ENCODE measurements around the gene NAMPT. TPM values are rescaled to one million over a fixed set of nuclear protein-coding genes. Genes with fewer than 3 reads are reported as not detected.

NAMPT gene
- total and polyA plus RNA-seq, 9 of the 15 experiments (the other 6 are each of a cell fraction or from before 2014, with no cell fraction given) = 41.1 to 160 (median 106) TPM

DNA sequence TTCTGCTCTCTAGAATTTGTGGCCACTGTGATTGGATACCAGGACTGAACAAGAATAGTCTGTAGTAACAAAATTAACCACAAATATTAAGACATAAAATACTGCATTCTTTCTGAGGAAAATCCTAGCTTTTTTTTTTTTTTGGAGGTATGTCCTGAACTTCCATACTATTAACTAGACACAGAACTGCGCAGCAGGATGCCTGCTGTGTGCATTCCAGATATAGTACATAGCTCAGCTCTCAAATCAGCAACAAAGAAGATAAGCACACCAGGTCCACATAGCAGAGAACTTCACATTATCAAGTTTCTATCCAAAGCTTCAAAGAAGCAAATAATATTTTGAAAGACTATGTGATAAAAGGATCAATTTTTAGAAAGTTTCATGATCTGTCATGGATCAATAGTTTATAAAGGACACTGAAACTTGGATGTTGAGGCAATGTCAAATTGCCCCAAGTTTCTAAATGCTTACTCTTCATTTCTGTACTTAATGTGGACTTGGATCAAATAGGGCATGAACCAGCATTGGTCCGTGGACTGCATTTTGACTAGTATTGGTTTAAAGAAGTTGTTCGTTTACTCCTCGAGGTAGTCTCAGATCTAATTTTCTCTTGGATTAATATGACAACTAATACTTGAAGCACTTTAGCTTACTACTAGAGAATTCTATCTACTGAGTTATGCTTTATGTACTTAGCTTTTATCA is 15.4 kb downstream of the NAMPT start:
- Histone ChIP-seq H3K36me3 (ENCODE audit: control insufficient read depth, insufficient read depth, low read length) (peaks cover 96% of the 10 kb centered on the region), H3K4me1 (replicated peaks in 1 of 2; ENCODE audit: control insufficient read depth in 2 of 2, insufficient read depth in 2 of 2, low read length in 2 of 2) (no peaks in the 10 kb centered on the region), H2AFZ (ENCODE audit: low read depth, low read length) (no peak overlapping the region), H4K20me1 (replicated peaks; ENCODE audit: control insufficient read depth, insufficient read depth, low read length) (no peaks in the 10 kb centered on the region), H3K27ac (ENCODE audit: extremely low read depth, low read depth, low read length) (no peak overlapping the region), H3K9me1 (ENCODE audit: control insufficient read depth, insufficient read depth, low read length) (no peaks in the 10 kb centered on the region), H3K4me2 (ENCODE audit: insufficient read depth, low read length) (no peak overlapping the region), H3K9ac (ENCODE audit: insufficient read depth in 1 of 2, low read depth in 2 of 2, low read length in 2 of 2) (no peak overlapping the region), H3K79me2 (ENCODE audit: control insufficient read depth, insufficient read depth, low read length) (peaks cover 6% of the 10 kb centered on the region; the same call in 1 of the 3 replicates), H3K9me3 (replicated peaks; ENCODE audit: control insufficient read depth, insufficient read depth, low read depth, low read length) (no peaks in the 10 kb centered on the region), H3K27me3 (ENCODE audit: control insufficient read depth in 2 of 2, insufficient read depth in 2 of 2, low read length in 2 of 2) (no peaks in the 10 kb centered on the region), H3K4me3 (no peak overlapping the region)
- TF ChIP-seq PML (IDR thresholded peaks at IDR 0.05; ENCODE audit: low read length) = peak; percentile 6; the same call in 1 of the 2 replicates
- no peak for TF ChIP-seq HDAC3 (IDR thresholded peaks at IDR 0.05; ENCODE audit: borderline replicate concordance, partially characterized antibody)
- TF ChIP-seq POLR2AphosphoS5 (IDR thresholded peaks at IDR 0.05; ENCODE audit: control insufficient read depth, insufficient read depth, low read depth, low read length) = 0 out of 2 replicates have a peak, but pooled peaks have one; percentile 30
- no peak for DNase-seq (ENCODE audit: extremely low read depth in 1 of 4, low spot score in 3 of 4)
- intact Hi-C loops (cut with micrococcal nuclease) (no loop called here), in situ Hi-C loops (cut with MboI) (no loop called here)
- no TSS peak for BruUV-seq (replicated peaks)
- ChIA-PET POLR2A (interaction anchor here (0.8 to 8.2 kb wide), 10 partner anchors 8 to 389 kb away, joined by 3 to 73 read pairs (median 4); partner anchors contain the start of gene NAMPT), CTCF (ENCODE audit: low intra/inter-chr PET ratio) (no interaction called here)
- 95% methylated on average over 4 of the region's 4 CpGs for WGBS (ENCODE audit: insufficient coverage, low coverage, missing lambda C conversion rate)
- ATAC-seq = no peak
- FAIRE-seq = no peak

DNA sequence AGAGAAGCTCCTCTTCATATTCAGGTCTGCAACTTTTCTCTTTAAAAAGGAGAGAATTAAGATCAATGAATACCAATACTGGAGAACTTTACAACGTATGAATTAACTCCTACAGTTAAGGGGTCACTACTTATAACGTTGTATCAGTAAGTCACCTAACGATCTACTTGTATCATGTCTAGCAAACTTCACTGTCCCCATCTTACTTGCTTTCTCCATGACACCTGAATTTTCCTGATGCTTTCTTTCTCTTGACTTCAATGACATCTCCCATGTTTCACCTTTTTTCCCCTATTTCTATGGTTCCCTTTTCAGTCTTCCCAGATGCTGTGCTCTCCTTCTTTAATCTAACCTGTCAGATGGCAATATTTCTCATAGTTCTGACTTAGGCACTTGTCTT is 19.6 kb downstream of the NAMPT start:
- no peak for ATAC-seq
- ChIA-PET POLR2A (interaction anchor here (0.7 to 8.2 kb wide), 5 partner anchors 8 to 104 kb away, joined by 3 to 73 read pairs (median 5); partner anchors contain the start of gene NAMPT), CTCF (ENCODE audit: low intra/inter-chr PET ratio) (no interaction called here)
- intact Hi-C loops (cut with micrococcal nuclease) = no loop called here
- Histone ChIP-seq H3K27me3 (ENCODE audit: control insufficient read depth in 2 of 2, insufficient read depth in 2 of 2, low read length in 2 of 2) (no peaks in the 10 kb centered on the region), H3K4me3 (no peak overlapping the region), H2AFZ (ENCODE audit: low read depth, low read length) (no peak overlapping the region), H3K9ac (ENCODE audit: insufficient read depth in 1 of 2, low read depth in 2 of 2, low read length in 2 of 2) (no peak overlapping the region), H4K20me1 (replicated peaks; ENCODE audit: control insufficient read depth, insufficient read depth, low read length) (no peaks in the 10 kb centered on the region), H3K9me1 (ENCODE audit: control insufficient read depth, insufficient read depth, low read length) (no peaks in the 10 kb centered on the region), H3K79me2 (ENCODE audit: control insufficient read depth, insufficient read depth, low read length) (no peaks in the 10 kb centered on the region), H3K36me3 (ENCODE audit: control insufficient read depth, insufficient read depth, low read length) (peaks cover 95% of the 10 kb centered on the region), H3K9me3 (replicated peaks; ENCODE audit: control insufficient read depth, insufficient read depth, low read depth, low read length) (no peaks in the 10 kb centered on the region), H3K4me1 (replicated peaks in 1 of 2; ENCODE audit: control insufficient read depth in 2 of 2, insufficient read depth in 2 of 2, low read length in 2 of 2) (no peaks in the 10 kb centered on the region), H3K27ac (ENCODE audit: extremely low read depth, low read depth, low read length) (no peak overlapping the region), H3K4me2 (ENCODE audit: insufficient read depth, low read length) (no peak overlapping the region)
- in situ Hi-C loops (cut with MboI) = no loop called here
- TF ChIP-seq MBD2 (IDR thresholded peaks at IDR 0.05; ENCODE audit: borderline replicate concordance, low read depth) (no peak), GABPA (tag; conservative IDR thresholded peaks at IDR 0.05; ENCODE audit: low read depth) (0 out of 2 replicates have a peak, but pooled peaks have one; percentile 27), POLR2B (IDR thresholded peaks at IDR 0.05; ENCODE audit: low read depth, partially characterized antibody) (peak; percentile 34), SUPT5H (IDR thresholded peaks at IDR 0.05) (peak; percentile 42; the same call in 1 of the 2 replicates)
- 90% methylated on average over 3 of the region's 3 CpGs for WGBS (ENCODE audit: insufficient coverage, low coverage, missing lambda C conversion rate)
- FAIRE-seq = no peak
- DNase-seq (ENCODE audit: extremely low read depth in 1 of 4, low spot score in 3 of 4) = no peak
- BruUV-seq (replicated peaks) = no TSS peak

All from K562 (cell line).